Ishikawa (cell line): ENCODE data around the gene CDK5R1.

Experiments used
- CEBPB ChIP-seq: IDR thresholded peaks from 2 replicates; pipeline ENCODE4 v1.6.1; 2012
- CREB1 ChIP-seq: IDR thresholded peaks from 2 replicates; pipeline ENCODE4 v1.6.1; 2012; ENCODE audit warnings: low read depth
- EGR1 ChIP-seq: IDR thresholded peaks from 2 replicates; pipeline ENCODE4 v1.6.1; 2012
- EP300 ChIP-seq: IDR thresholded peaks from 2 replicates; pipeline ENCODE4 v1.6.1; 2012; ENCODE audit warnings: borderline replicate concordance
- FOXM1 ChIP-seq: IDR thresholded peaks from 2 replicates; pipeline ENCODE4 v1.6.1; 2012; ENCODE audit warnings: low read depth, borderline replicate concordance
- NFIC ChIP-seq: IDR thresholded peaks from 2 replicates; pipeline ENCODE4 v1.6.1; 2012
- RAD21 ChIP-seq: IDR thresholded peaks from 2 replicates; pipeline ENCODE4 v1.6.1; 2012; ENCODE audit warnings: low read depth
- TAF1 ChIP-seq: IDR thresholded peaks from 2 replicates; pipeline ENCODE4 v1.6.1; 2012; ENCODE audit warnings: low read depth, mild to moderate bottlenecking
- TCF12 ChIP-seq: IDR thresholded peaks from 2 replicates; pipeline ENCODE4 v1.6.1; 2012; ENCODE audit warnings: low read depth
- TEAD4 ChIP-seq: IDR thresholded peaks from 2 replicates; pipeline ENCODE4 v1.6.1; 2012
- YY1 ChIP-seq: IDR thresholded peaks from 2 replicates; pipeline ENCODE4 v1.6.1; 2012; ENCODE audit warnings: low read depth
- ZBTB7A ChIP-seq: IDR thresholded peaks from 2 replicates; pipeline ENCODE4 v1.6.1; 2012; ENCODE audit warnings: low read depth
- TF ChIP-seq, protein P1 (sequence below): IDR thresholded peaks from 2 replicates; pipeline ENCODE4 v1.6.1; 2012
- TF ChIP-seq, protein P2 (sequence below): IDR thresholded peaks from 2 replicates; pipeline ENCODE4 v1.6.1; 2012; ENCODE audit warnings: low read depth, mild to moderate bottlenecking
- TF ChIP-seq, protein P3 (sequence below): IDR thresholded peaks from 2 replicates; pipeline ENCODE4 v1.6.1; 2012

Gene CDK5R1

DNA sequence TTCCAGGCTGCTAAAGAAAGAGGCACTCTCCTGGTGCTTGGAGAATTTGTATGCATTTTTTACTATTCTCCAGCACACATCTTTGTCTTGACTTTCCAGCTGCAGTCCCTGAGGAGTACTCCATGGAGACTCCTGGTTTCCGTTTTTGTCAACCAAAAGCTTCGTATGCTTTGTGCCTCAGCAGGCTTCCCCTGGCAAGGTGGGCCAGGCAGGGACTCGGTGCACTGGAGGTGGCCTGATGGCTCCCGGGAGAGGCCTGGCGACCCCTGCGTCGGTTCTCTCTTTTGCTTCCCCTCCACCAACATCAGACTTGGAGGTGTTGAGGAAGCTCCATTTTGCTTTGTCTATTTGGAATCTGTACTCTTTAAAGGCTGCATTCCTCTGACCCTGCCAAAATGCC lies 23.7 kb downstream of the CDK5R1 start:
- no peak for TF ChIP-seq EGR1
- no peak for TF ChIP-seq YY1
- no peak for TF ChIP-seq TEAD4
- TF ChIP-seq CEBPB: no peak
- no peak for TF ChIP-seq RAD21
- TF ChIP-seq CREB1: no peak
- TF ChIP-seq, protein P1, sequence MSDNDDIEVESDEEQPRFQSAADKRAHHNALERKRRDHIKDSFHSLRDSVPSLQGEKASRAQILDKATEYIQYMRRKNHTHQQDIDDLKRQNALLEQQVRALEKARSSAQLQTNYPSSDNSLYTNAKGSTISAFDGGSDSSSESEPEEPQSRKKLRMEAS: no peak
- TF ChIP-seq EP300: no peak
- no peak for TF ChIP-seq ZBTB7A

DNA sequence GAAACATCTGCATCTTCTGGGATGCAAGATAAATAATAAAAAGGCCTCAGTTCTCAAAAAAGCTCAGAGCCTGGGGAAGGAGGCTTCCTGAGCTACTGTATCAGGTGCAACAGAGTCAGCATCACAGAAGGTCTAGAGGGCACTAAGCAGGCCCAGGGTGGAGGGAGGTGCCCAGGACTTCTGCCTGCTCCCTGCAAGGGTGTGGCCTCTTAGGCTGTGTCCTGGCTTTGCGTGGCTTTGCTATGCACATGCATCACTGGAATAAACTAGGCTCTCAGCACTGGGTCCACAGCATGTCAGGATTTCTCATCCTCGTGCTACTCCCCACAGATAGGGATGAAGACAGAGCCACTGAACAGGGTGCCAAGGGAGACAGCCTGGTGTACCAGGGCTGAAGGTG lies 25.5 kb downstream of the CDK5R1 start:
- no peak for TF ChIP-seq TCF12
- TF ChIP-seq EP300: no peak
- TF ChIP-seq, protein P2, sequence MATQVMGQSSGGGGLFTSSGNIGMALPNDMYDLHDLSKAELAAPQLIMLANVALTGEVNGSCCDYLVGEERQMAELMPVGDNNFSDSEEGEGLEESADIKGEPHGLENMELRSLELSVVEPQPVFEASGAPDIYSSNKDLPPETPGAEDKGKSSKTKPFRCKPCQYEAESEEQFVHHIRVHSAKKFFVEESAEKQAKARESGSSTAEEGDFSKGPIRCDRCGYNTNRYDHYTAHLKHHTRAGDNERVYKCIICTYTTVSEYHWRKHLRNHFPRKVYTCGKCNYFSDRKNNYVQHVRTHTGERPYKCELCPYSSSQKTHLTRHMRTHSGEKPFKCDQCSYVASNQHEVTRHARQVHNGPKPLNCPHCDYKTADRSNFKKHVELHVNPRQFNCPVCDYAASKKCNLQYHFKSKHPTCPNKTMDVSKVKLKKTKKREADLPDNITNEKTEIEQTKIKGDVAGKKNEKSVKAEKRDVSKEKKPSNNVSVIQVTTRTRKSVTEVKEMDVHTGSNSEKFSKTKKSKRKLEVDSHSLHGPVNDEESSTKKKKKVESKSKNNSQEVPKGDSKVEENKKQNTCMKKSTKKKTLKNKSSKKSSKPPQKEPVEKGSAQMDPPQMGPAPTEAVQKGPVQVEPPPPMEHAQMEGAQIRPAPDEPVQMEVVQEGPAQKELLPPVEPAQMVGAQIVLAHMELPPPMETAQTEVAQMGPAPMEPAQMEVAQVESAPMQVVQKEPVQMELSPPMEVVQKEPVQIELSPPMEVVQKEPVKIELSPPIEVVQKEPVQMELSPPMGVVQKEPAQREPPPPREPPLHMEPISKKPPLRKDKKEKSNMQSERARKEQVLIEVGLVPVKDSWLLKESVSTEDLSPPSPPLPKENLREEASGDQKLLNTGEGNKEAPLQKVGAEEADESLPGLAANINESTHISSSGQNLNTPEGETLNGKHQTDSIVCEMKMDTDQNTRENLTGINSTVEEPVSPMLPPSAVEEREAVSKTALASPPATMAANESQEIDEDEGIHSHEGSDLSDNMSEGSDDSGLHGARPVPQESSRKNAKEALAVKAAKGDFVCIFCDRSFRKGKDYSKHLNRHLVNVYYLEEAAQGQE: no peak

GRCh38 chr17:32513579-32513978 lies 26.8 kb downstream of the CDK5R1 start:
- TF ChIP-seq TCF12 (no peak), EGR1 (no peak), TAF1 (no peak), NFIC (no peak), YY1 (no peak), FOXM1 (no peak), RAD21 (no peak)
- TF ChIP-seq, protein P2: no peak

DNA sequence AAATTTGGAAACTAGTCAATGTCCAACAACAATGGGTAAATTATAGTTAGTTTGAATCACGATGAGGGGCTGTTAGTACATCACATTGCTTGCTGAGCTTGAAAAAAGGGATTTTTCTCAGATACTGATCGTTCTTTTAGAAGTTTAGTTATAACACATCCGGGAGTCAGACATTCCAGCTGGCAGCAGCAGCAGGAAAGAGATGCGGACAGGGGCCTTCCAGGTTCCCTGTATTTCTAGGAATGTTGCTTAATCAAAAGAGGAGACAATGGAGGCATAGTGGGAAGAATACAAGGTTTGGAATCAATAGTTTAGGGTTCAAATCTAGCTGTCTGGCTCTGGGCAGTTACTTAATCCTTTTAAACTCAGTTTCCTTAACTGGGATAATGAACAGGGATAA lies 27.8 kb downstream of the CDK5R1 start:
- TF ChIP-seq TAF1: no peak
- no peak for TF ChIP-seq TCF12
- TF ChIP-seq, protein P3, sequence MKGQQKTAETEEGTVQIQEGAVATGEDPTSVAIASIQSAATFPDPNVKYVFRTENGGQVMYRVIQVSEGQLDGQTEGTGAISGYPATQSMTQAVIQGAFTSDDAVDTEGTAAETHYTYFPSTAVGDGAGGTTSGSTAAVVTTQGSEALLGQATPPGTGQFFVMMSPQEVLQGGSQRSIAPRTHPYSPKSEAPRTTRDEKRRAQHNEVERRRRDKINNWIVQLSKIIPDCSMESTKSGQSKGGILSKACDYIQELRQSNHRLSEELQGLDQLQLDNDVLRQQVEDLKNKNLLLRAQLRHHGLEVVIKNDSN: no peak
- TF ChIP-seq ZBTB7A: no peak
- no peak for TF ChIP-seq FOXM1
- no peak for TF ChIP-seq CREB1

DNA sequence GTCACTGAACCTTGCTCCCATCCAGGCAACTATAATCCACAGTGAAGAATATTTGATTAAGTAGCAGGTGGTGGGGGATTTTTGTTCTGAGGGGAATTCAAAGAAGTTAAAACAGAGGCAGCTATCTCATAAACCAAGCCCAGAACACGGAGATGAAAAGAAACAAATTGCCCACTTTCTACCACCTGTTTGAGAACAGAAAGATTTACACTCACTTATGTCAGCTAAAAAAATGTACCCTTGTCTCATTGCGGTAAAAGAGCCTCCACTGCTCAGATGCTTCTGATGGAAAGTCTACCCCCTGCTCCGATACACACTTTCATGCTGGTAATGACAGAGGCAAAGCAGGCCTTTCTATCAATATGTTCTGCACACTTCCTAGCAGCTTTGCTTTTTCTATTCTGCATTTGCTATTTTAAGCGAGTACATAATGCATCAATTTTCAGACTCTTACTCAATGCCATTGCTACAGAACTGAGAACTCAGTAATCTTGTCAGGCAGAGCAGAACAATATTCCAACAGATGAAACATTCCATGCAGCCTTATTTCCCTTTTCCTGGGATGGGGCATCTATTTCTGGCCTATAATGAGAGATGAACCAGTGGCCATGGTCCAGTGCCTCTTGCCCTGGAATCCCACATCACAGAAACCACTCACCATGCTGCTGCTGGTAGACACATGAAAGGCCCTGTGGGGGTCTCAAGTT lies 29.0 kb downstream of the CDK5R1 start:
- TF ChIP-seq EGR1: no peak
- TF ChIP-seq YY1: no peak
- TF ChIP-seq, protein P1: no peak
- TF ChIP-seq FOXM1: no peak
- TF ChIP-seq, protein P3: no peak
- TF ChIP-seq, protein P2: no peak
- no peak for TF ChIP-seq TCF12
- TF ChIP-seq TAF1: no peak
- TF ChIP-seq EP300: no peak
- no peak for TF ChIP-seq TEAD4
- TF ChIP-seq NFIC: no peak
